Measurements from ENCODE around the gene CHPF.

DNA sequence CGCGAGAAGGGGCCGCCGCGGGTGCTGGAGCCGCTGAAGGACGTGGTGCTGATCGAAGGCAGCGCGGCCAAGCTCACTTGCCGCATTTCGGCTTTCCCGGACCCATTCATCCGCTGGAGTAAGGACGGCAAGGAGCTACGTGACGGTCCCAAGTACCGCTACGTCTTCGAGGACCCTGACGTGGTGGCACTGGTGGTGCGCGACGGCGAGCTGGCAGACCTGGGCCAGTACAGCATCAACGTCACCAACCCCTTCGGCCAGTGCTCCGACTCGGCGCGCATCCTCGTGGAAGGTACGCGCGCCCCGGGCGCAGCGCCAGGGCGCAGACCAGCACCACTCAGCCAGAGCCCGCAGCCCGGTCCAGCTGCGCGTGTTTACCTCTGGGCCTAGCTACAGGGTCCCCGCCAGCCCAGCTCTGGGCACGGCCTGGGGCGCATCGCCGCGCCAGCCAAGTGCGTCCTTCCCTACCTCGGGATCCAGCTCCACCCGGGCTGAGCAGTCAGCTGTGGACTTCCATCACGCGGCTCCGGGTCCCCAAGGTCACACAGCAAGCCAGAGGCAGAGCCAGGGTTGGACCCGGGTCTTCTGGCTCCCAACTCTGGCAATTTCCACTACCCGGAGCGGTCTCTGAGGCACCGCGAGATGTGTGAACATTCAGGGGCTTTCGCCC is 46.6 kb downstream of the CHPF start:
- TF ChIP-seq, protein P1, sequence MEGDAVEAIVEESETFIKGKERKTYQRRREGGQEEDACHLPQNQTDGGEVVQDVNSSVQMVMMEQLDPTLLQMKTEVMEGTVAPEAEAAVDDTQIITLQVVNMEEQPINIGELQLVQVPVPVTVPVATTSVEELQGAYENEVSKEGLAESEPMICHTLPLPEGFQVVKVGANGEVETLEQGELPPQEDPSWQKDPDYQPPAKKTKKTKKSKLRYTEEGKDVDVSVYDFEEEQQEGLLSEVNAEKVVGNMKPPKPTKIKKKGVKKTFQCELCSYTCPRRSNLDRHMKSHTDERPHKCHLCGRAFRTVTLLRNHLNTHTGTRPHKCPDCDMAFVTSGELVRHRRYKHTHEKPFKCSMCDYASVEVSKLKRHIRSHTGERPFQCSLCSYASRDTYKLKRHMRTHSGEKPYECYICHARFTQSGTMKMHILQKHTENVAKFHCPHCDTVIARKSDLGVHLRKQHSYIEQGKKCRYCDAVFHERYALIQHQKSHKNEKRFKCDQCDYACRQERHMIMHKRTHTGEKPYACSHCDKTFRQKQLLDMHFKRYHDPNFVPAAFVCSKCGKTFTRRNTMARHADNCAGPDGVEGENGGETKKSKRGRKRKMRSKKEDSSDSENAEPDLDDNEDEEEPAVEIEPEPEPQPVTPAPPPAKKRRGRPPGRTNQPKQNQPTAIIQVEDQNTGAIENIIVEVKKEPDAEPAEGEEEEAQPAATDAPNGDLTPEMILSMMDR (IDR thresholded peaks at IDR 0.05; ENCODE audit: insufficient read depth, low read length) = no peak
- TF ChIP-seq POLR2AphosphoS5 (IDR thresholded peaks at IDR 0.05; ENCODE audit: low read depth) = no peak
- TF ChIP-seq SPI1 (IDR thresholded peaks at IDR 0.05; ENCODE audit: borderline replicate concordance, low read depth) = no peak
- TF ChIP-seq, protein P2, sequence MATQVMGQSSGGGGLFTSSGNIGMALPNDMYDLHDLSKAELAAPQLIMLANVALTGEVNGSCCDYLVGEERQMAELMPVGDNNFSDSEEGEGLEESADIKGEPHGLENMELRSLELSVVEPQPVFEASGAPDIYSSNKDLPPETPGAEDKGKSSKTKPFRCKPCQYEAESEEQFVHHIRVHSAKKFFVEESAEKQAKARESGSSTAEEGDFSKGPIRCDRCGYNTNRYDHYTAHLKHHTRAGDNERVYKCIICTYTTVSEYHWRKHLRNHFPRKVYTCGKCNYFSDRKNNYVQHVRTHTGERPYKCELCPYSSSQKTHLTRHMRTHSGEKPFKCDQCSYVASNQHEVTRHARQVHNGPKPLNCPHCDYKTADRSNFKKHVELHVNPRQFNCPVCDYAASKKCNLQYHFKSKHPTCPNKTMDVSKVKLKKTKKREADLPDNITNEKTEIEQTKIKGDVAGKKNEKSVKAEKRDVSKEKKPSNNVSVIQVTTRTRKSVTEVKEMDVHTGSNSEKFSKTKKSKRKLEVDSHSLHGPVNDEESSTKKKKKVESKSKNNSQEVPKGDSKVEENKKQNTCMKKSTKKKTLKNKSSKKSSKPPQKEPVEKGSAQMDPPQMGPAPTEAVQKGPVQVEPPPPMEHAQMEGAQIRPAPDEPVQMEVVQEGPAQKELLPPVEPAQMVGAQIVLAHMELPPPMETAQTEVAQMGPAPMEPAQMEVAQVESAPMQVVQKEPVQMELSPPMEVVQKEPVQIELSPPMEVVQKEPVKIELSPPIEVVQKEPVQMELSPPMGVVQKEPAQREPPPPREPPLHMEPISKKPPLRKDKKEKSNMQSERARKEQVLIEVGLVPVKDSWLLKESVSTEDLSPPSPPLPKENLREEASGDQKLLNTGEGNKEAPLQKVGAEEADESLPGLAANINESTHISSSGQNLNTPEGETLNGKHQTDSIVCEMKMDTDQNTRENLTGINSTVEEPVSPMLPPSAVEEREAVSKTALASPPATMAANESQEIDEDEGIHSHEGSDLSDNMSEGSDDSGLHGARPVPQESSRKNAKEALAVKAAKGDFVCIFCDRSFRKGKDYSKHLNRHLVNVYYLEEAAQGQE (IDR thresholded peaks at IDR 0.05; ENCODE audit: insufficient replicate concordance, low read depth) = no peak

All from HL-60 (cell line).